CD4-positive, alpha-beta memory T cell (primary cell): ENCODE measurements around the gene JPH2. TPM values are rescaled to one million over a fixed set of nuclear protein-coding genes. Genes with fewer than 3 reads are reported as not detected.

Experiments used
- CTCF ChIA-PET: fragments of 350-600 bp; sonication (Branson Sonifier 250); formaldehyde crosslinking; loops from one replicate; lab custom pipeline; 2021; ENCODE audit warnings: inconsistent platforms; ENCODE audit not compliant: partially characterized antibody; lab: Charles Lee
- POLR2A ChIA-PET: fragments of 350-600 bp; sonication (Branson Sonifier 250); formaldehyde crosslinking; loops from one replicate; lab custom pipeline; 2021; ENCODE audit not compliant: partially characterized antibody; lab: Charles Lee
- DNase-seq, 5 donors: peaks; one replicate each; pipeline versions ENCODE4 v3.0.0 to v3.0.0-alpha.2; 2020 to 2022; ENCODE audit warnings: mixed read lengths in 1 of 5
- H3K27ac ChIP-seq: one replicate; pipeline ENCODE4 v1.7.0; 2013; ENCODE audit warnings: low read depth, low read length
- H3K27me3 ChIP-seq: 2 replicates; pipeline ENCODE4 v1.7.0; 2013; ENCODE audit warnings: mild to moderate bottlenecking, low read length, moderate library complexity; ENCODE audit not compliant: insufficient read depth
- H3K36me3 ChIP-seq: 2 replicates; pipeline ENCODE4 v1.7.0; 2013; ENCODE audit warnings: mild to moderate bottlenecking, low read length, moderate library complexity; ENCODE audit not compliant: insufficient read depth
- H3K4me1 ChIP-seq: 2 replicates; pipeline ENCODE4 v1.7.0; 2013; ENCODE audit warnings: mild to moderate bottlenecking, low read length, moderate library complexity; ENCODE audit not compliant: insufficient read depth
- H3K4me3 ChIP-seq, 2 donors: one replicate each; pipeline ENCODE4 v1.7.0; 2013; ENCODE audit warnings: low read length in 2 of 2, mild to moderate bottlenecking in 1 of 2
- H3K9me3 ChIP-seq, 2 donors: one replicate each; pipeline ENCODE4 v1.7.0; 2013; ENCODE audit warnings: low read length in 2 of 2, control low read depth in 1 of 2; ENCODE audit not compliant: control insufficient read depth in 1 of 2
- H3K27ac Mint-ChIP-seq, 7 donors: one replicate each; pipeline ENCODE4 v1.8.0; 2020 to 2021; ENCODE audit warnings: mixed read lengths in 7 of 7, mild to moderate bottlenecking in 6 of 7, inconsistent platforms in 3 of 7, moderate library complexity in 3 of 7
- H3K27me3 Mint-ChIP-seq, 2 donors: one replicate each; pipeline ENCODE4 v1.8.0; 2020 to 2021; ENCODE audit warnings: mixed read lengths in 2 of 2
- H3K36me3 Mint-ChIP-seq, 2 donors: one replicate each; pipeline ENCODE4 v1.8.0; 2020 to 2021; ENCODE audit warnings: mixed read lengths in 2 of 2, inconsistent platforms in 1 of 2, mild to moderate bottlenecking in 1 of 2
- H3K4me1 Mint-ChIP-seq, 4 donors: one replicate each; pipeline ENCODE4 v1.8.0; 2020 to 2021; ENCODE audit warnings: mixed read lengths in 4 of 4, mild to moderate bottlenecking in 1 of 4
- H3K4me3 Mint-ChIP-seq, 8 donors: one replicate each; pipeline ENCODE4 v1.8.0; 2020 to 2021; ENCODE audit warnings: mixed read lengths in 8 of 8, mild to moderate bottlenecking in 7 of 8, moderate library complexity in 6 of 8, inconsistent platforms in 3 of 8
- H3K9me3 Mint-ChIP-seq, 8 donors: one replicate each; pipeline ENCODE4 v1.8.0; 2020 to 2021; ENCODE audit warnings: mixed read lengths in 8 of 8, mild to moderate bottlenecking in 5 of 8, inconsistent platforms in 3 of 8, moderate library complexity in 1 of 8
- intact Hi-C: fragments of 100-400 bp; cut with micrococcal nuclease; formaldehyde crosslinking; loops from one replicate; pipeline ENCODE4 v1.15.1; 2023
- polyA plus RNA-seq, 2 donors: library from polyadenylated mRNA; unstranded; fragments of 300-500 nt; fragmentation: Illumina TruSeq; gene quantifications; one replicate each; pipeline ENCODE4 v1.2.3, GENCODE V29; 2021
- total RNA-seq, 2 experiments: library from RNA; stranded (reverse); gene quantifications; one replicate each; pipeline ENCODE4 v1.2.3, GENCODE V29; 2021

Gene JPH2
- total and polyA plus RNA-seq, 4 experiments from 2014 or later, result not detected

- H3K27ac ChIP-seq, result no peak overlapping the region
- Mint-ChIP-seq H3K27me3 (peaks cover 30 to 35% of the 10 kb centered on the region in 2 donors), H3K4me1 (no peaks in the 10 kb centered on the region), H3K27ac (no peak overlapping the region), H3K9me3 (peaks cover 0 to 6% (median 4%) of the 10 kb centered on the region in 8 donors), H3K36me3 (no peaks in the 10 kb centered on the region), H3K4me3 (no peak overlapping the region)
- no peaks in the 10 kb centered on the region for H3K4me1 ChIP-seq
- no peak overlapping the region for H3K4me3 ChIP-seq
- peaks cover 9% of the 10 kb centered on the region for H3K27me3 ChIP-seq
- ChIA-PET POLR2A (no interaction called here), CTCF (interaction anchor here (0.8 to 1.5 kb wide), 2 partner anchors 24 to 27 kb away, joined by 3 to 4 read pairs; no protein-coding TSS in a partner anchor)
- no peak for DNase-seq
- intact Hi-C loops, result no loop called here
- no peaks in the 10 kb centered on the region for H3K36me3 ChIP-seq
- no peaks in the 10 kb centered on the region for H3K9me3 ChIP-seq
Measured at GRCh38 chr20:44166008-44166407, 21.0 kb downstream of the JPH2 start.

GRCh38 chr20:44160133-44160532 is 26.9 kb downstream of the JPH2 start:
- CTCF ChIA-PET, result no interaction called here
- peaks cover 0 to 2% (median 0%) of the 10 kb centered on the region in 8 donors for H3K9me3 Mint-ChIP-seq
- H3K27me3 Mint-ChIP-seq, result peaks cover 25 to 29% of the 10 kb centered on the region in 2 donors
- Histone ChIP-seq H3K27me3 (peaks cover 5% of the 10 kb centered on the region), H3K4me3 (no peak overlapping the region), H3K27ac (no peak overlapping the region), H3K36me3 (no peaks in the 10 kb centered on the region), H3K9me3 (no peaks in the 10 kb centered on the region), H3K4me1 (no peaks in the 10 kb centered on the region)
- no peak overlapping the region for H3K4me3 Mint-ChIP-seq
- no peak for DNase-seq
- intact Hi-C loops, result no loop called here
- POLR2A ChIA-PET, result no interaction called here
- H3K27ac Mint-ChIP-seq, result no peak overlapping the region
- H3K36me3 Mint-ChIP-seq, result no peaks in the 10 kb centered on the region
- H3K4me1 Mint-ChIP-seq, result no peaks in the 10 kb centered on the region

- Mint-ChIP-seq H3K27ac (no peak overlapping the region), H3K4me1 (no peaks in the 10 kb centered on the region), H3K27me3 (peaks cover 25 to 29% of the 10 kb centered on the region in 2 donors), H3K9me3 (peaks cover 0 to 2% (median 0%) of the 10 kb centered on the region in 8 donors), H3K36me3 (no peaks in the 10 kb centered on the region), H3K4me3 (no peak overlapping the region)
- Histone ChIP-seq H3K4me3 (no peak overlapping the region), H3K36me3 (no peaks in the 10 kb centered on the region), H3K27ac (no peak overlapping the region), H3K4me1 (no peaks in the 10 kb centered on the region), H3K27me3 (peaks cover 5% of the 10 kb centered on the region), H3K9me3 (no peaks in the 10 kb centered on the region)
- no peak for DNase-seq
- intact Hi-C loops, result no loop called here
- ChIA-PET POLR2A (no interaction called here), CTCF (no interaction called here)
Measured at GRCh38 chr20:44159711-44160110, 27.3 kb downstream of the JPH2 start.

GRCh38 chr20:44159125-44159524 is 27.9 kb downstream of the JPH2 start:
- DNase-seq, result no peak
- Histone ChIP-seq H3K4me1 (peaks cover under 1% of the 10 kb centered on the region), H3K9me3 (no peaks in the 10 kb centered on the region), H3K27ac (no peak overlapping the region), H3K36me3 (no peaks in the 10 kb centered on the region), H3K27me3 (peaks cover under 1% of the 10 kb centered on the region), H3K4me3 (no peak overlapping the region)
- no peak overlapping the region for H3K27ac Mint-ChIP-seq
- POLR2A ChIA-PET, result no interaction called here
- intact Hi-C loops, result no loop called here
- peaks cover 0 to 6% (median 2%) of the 10 kb centered on the region in 4 donors for H3K4me1 Mint-ChIP-seq
- H3K9me3 Mint-ChIP-seq, result peaks cover 0 to 2% (median 0%) of the 10 kb centered on the region in 8 donors
- CTCF ChIA-PET, result no interaction called here
- H3K27me3 Mint-ChIP-seq, result peaks cover 22 to 26% of the 10 kb centered on the region in 2 donors
- H3K4me3 Mint-ChIP-seq, result no peak overlapping the region
- H3K36me3 Mint-ChIP-seq, result no peaks in the 10 kb centered on the region

GRCh38 chr20:44157061-44157460 is 29.9 kb downstream of the JPH2 start:
- POLR2A ChIA-PET, result no interaction called here
- no peaks in the 10 kb centered on the region for H3K36me3 Mint-ChIP-seq
- no peak overlapping the region for H3K4me3 Mint-ChIP-seq
- intact Hi-C loops, result no loop called here
- Histone ChIP-seq H3K9me3 (no peaks in the 10 kb centered on the region), H3K4me1 (peaks cover 12% of the 10 kb centered on the region), H3K27me3 (no peaks in the 10 kb centered on the region), H3K36me3 (no peaks in the 10 kb centered on the region), H3K4me3 (no peak overlapping the region), H3K27ac (no peak overlapping the region)
- DNase-seq, result no peak
- peaks cover 11 to 21% (median 14%) of the 10 kb centered on the region in 4 donors for H3K4me1 Mint-ChIP-seq
- no peaks in the 10 kb centered on the region for H3K9me3 Mint-ChIP-seq
- H3K27ac Mint-ChIP-seq, result no peak overlapping the region
- peaks cover 20 to 22% of the 10 kb centered on the region in 2 donors for H3K27me3 Mint-ChIP-seq
- CTCF ChIA-PET, result interaction anchor here (1.4 kb wide), 1 partner anchor 40 kb away, joined by 3 read pairs; no protein-coding TSS in a partner anchor

GRCh38 chr20:44154521-44155001 is 32.4 kb downstream of the JPH2 start:
- H3K36me3 Mint-ChIP-seq, result no peaks in the 10 kb centered on the region
- CTCF ChIA-PET, result interaction anchor here (0.6 to 0.9 kb wide), 3 partner anchors 38 to 74 kb away, joined by 3 read pairs; no protein-coding TSS in a partner anchor
- intact Hi-C loops, result no loop called here

GRCh38 chr20:44153636-44154043 is 33.3 kb downstream of the JPH2 start:
- peaks cover 12% of the 10 kb centered on the region for H3K4me1 ChIP-seq
- Mint-ChIP-seq H3K4me1 (peaks cover 11 to 21% (median 14%) of the 10 kb centered on the region in 4 donors), H3K4me3 (peak overlapping the region in 7 of 8 donors; percentile 4 to 72 (median 43)), H3K9me3 (no peaks in the 10 kb centered on the region), H3K36me3 (no peaks in the 10 kb centered on the region), H3K27me3 (peaks cover 10 to 12% of the 10 kb centered on the region in 2 donors), H3K27ac (peak overlapping the region; percentile 77 to 97 (median 92))
- no peaks in the 10 kb centered on the region for H3K36me3 ChIP-seq
- POLR2A ChIA-PET, result interaction anchor here (0.9 to 1.0 kb wide), 2 partner anchors 8 to 57 kb away, joined by 3 to 4 read pairs; partner anchors contain the start of gene OSER1
- H3K27me3 ChIP-seq, result no peaks in the 10 kb centered on the region
- DNase-seq, result peak; percentile 52 to 67 (median 59)
- CTCF ChIA-PET, result interaction anchor here (0.9 to 2.1 kb wide), 3 partner anchors 36 to 65 kb away, joined by 3 to 6 read pairs (median 3); no protein-coding TSS in a partner anchor
- intact Hi-C loops, result no loop called here
- H3K9me3 ChIP-seq, result no peaks in the 10 kb centered on the region
- no peak overlapping the region for H3K4me3 ChIP-seq
- peak overlapping the region; percentile 32 for H3K27ac ChIP-seq

More at GRCh38 chr20:44154521-44155001, 32.4 kb downstream of the JPH2 start:
- H3K9me3 Mint-ChIP-seq, result no peaks in the 10 kb centered on the region
- Histone ChIP-seq H3K27ac (no peak overlapping the region), H3K4me1 (peaks cover 12% of the 10 kb centered on the region), H3K4me3 (no peak overlapping the region), H3K27me3 (no peaks in the 10 kb centered on the region), H3K9me3 (no peaks in the 10 kb centered on the region), H3K36me3 (no peaks in the 10 kb centered on the region)
- POLR2A ChIA-PET, result no interaction called here
- H3K4me1 Mint-ChIP-seq, result peaks cover 11 to 21% (median 14%) of the 10 kb centered on the region in 4 donors
- DNase-seq, result no peak
- H3K27ac Mint-ChIP-seq, result peak overlapping the region in 1 of 7 donors; percentile 38
- no peak overlapping the region for H3K4me3 Mint-ChIP-seq
- H3K27me3 Mint-ChIP-seq, result peaks cover 16 to 17% of the 10 kb centered on the region in 2 donors
